SK-N-SH (cell line): ENCODE data around the gene TAX1BP1. TPM values are rescaled to one million over a fixed set of nuclear protein-coding genes. Genes with fewer than 3 reads are reported as not detected.

ENCODE experiments used
- CTCF ChIA-PET: fragments of 300-600, 350-600 bp; formaldehyde crosslinking; extraction: SDS; loops from one replicate; lab custom pipeline; 2021; lab: Yijun Ruan, JAX
- POLR2A ChIA-PET: fragments of 350-600 bp; sonication (Branson Sonifier 250); formaldehyde crosslinking; extraction: SDS; loops from one replicate; lab custom pipeline; 2020; ENCODE audit warnings: antibody characterized with exemption, inconsistent platforms; lab: Yijun Ruan, JAX
- DNase-seq: peaks from one replicate; pipeline ENCODE4 v3.0.0; 2012
- H2AFZ ChIP-seq: fragments of 200-600 bp; sonication (generic); 2 replicates; pipeline ENCODE4 v1.8.1; 2016; ENCODE audit warnings: antibody characterized with exemption, mild to moderate bottlenecking, low read depth
- H3F3A ChIP-seq: fragments of 200-600 bp; sonication (generic); replicated peaks from 2 replicates; pipeline ENCODE3; 2016; ENCODE audit warnings: antibody characterized with exemption, mild to moderate bottlenecking; ENCODE audit not compliant: insufficient read depth
- H3K27ac ChIP-seq, 2 experiments: fragments of 200-500 bp in 1 of 2; fragments of 200-600 bp in 1 of 2; sonication (Bioruptor generic) in 1 of 2; sonication (generic), shearing (Covaris generic) in 1 of 2; 2 replicates each; pipeline versions ENCODE4 v1.5.1 to v1.6.1; 2014 to 2016; ENCODE audit warnings: low read depth in 2 of 2, inconsistent platforms in 1 of 2, low read length in 1 of 2, mild to moderate bottlenecking in 1 of 2, mixed read lengths in 1 of 2
- H3K27me3 ChIP-seq: fragments of 200-600 bp; sonication (generic), shearing (Covaris generic); 2 replicates; pipeline ENCODE4 v1.6.1; 2016; ENCODE audit warnings: mixed run types; ENCODE audit not compliant: insufficient read depth
- H3K36me3 ChIP-seq, 2 experiments: fragments of 200-500 bp in 1 of 2; fragments of 200-600 bp in 1 of 2; sonication (Bioruptor generic) in 1 of 2; sonication (generic) in 1 of 2; replicated peaks in 1 of 2; 2 replicates each; pipeline versions ENCODE3 to v1.5.1; 2014 to 2016; ENCODE audit warnings: low read length in 1 of 2, mild to moderate bottlenecking in 1 of 2; ENCODE audit not compliant: insufficient read depth in 2 of 2, control insufficient read depth in 1 of 2
- H3K4me1 ChIP-seq, 2 experiments: fragments of 200-500 bp in 1 of 2; fragments of 200-600 bp in 1 of 2; sonication (Bioruptor generic) in 1 of 2; sonication (generic), shearing (Covaris generic) in 1 of 2; 2 replicates each; pipeline versions ENCODE4 v1.5.1 to v1.6.1; 2014 to 2016; ENCODE audit warnings: low read depth in 1 of 2, low read length in 1 of 2, mixed run types in 1 of 2; ENCODE audit not compliant: insufficient read depth in 2 of 2, control insufficient read depth in 1 of 2
- H3K4me2 ChIP-seq: fragments of 200-600 bp; sonication (generic), shearing (Covaris generic); 2 replicates; pipeline ENCODE4 v1.6.1; 2017; ENCODE audit warnings: mixed run types
- H3K4me3 ChIP-seq, 2 experiments: fragments of 200-500 bp in 1 of 2; fragments of 200-600 bp in 1 of 2; sonication (Bioruptor generic) in 1 of 2; sonication (generic), shearing (Covaris generic) in 1 of 2; 2 replicates each; pipeline versions ENCODE4 v1.5.1 to v1.8.1; 2014 to 2016; ENCODE audit warnings: low read depth in 2 of 2, inconsistent platforms in 1 of 2, low read length in 1 of 2, mild to moderate bottlenecking in 1 of 2, mixed read lengths in 1 of 2, moderate library complexity in 1 of 2
- H3K79me2 ChIP-seq: fragments of 200-600 bp; sonication (generic); 2 replicates; pipeline ENCODE4 v1.8.1; 2017; ENCODE audit warnings: mild to moderate bottlenecking; ENCODE audit not compliant: insufficient read depth
- H3K9ac ChIP-seq: fragments of 200-600 bp; sonication (generic); 2 replicates; pipeline ENCODE4 v1.6.1; 2017; ENCODE audit warnings: mixed run types
- H3K9me2 ChIP-seq: fragments of 200-600 bp; sonication (generic); 2 replicates; pipeline ENCODE4 v1.6.1; 2017; ENCODE audit warnings: mixed run types
- H3K9me3 ChIP-seq: fragments of 200-600 bp; sonication (generic); 2 replicates; pipeline ENCODE4 v1.6.1; 2017; ENCODE audit warnings: mixed run types, mild to moderate bottlenecking, moderate library complexity
- H4K20me1 ChIP-seq: fragments of 200-600 bp; sonication (generic); 2 replicates; pipeline ENCODE4 v1.6.1; 2017; ENCODE audit warnings: mild to moderate bottlenecking, mixed run types; ENCODE audit not compliant: insufficient read depth
- ELF1 ChIP-seq: IDR thresholded peaks from 2 replicates; pipeline ENCODE4 v1.4.0; 2012
- EP300 ChIP-seq, 2 experiments: IDR thresholded peaks; 2 replicates each; pipeline versions ENCODE4 v1.4.0 to v1.6.1; 2012; ENCODE audit warnings: borderline replicate concordance in 1 of 2, low read depth in 1 of 2, low read length in 1 of 2
- EZH2phosphoT487 ChIP-seq: fragments of 200-600 bp; sonication (generic); IDR thresholded peaks from 2 replicates; pipeline ENCODE4 v1.6.1; 2017; ENCODE audit warnings: low read depth, mixed run types, mild to moderate bottlenecking, antibody characterized with exemption, moderate library complexity, borderline replicate concordance
- FOSL2 ChIP-seq: IDR thresholded peaks from 2 replicates; pipeline ENCODE4 v1.4.0; 2012; ENCODE audit warnings: low read depth, mild to moderate bottlenecking, moderate library complexity, borderline replicate concordance
- FOXJ3 ChIP-seq: sonication (generic); formaldehyde crosslinking; IDR thresholded peaks from 2 replicates; pipeline ENCODE4 v1.5.1; 2020; ENCODE audit warnings: mild to moderate bottlenecking, missing genetic modification reagents
- GABPA ChIP-seq: IDR thresholded peaks from 2 replicates; pipeline ENCODE4 v1.4.0; 2012; ENCODE audit warnings: low read depth, mild to moderate bottlenecking
- IRF3 ChIP-seq: fragments of 150-350 bp; IDR thresholded peaks from 2 replicates; pipeline ENCODE4 v1.6.1; 2016; ENCODE audit warnings: mild to moderate bottlenecking, low read depth, low read length
- MEF2A ChIP-seq: IDR thresholded peaks from 2 replicates; pipeline ENCODE4 v1.4.0; 2012; ENCODE audit warnings: low read depth, borderline replicate concordance
- MXI1 ChIP-seq: IDR thresholded peaks from 2 replicates; pipeline ENCODE4 v1.6.1; 2012; ENCODE audit warnings: mild to moderate bottlenecking, low read depth, low read length, improper control_type of control experiment
- NFIC ChIP-seq: IDR thresholded peaks from 2 replicates; pipeline ENCODE4 v1.4.0; 2012; ENCODE audit warnings: borderline replicate concordance
- NRF1 ChIP-seq: IDR thresholded peaks from 2 replicates; pipeline ENCODE4 v1.6.1; 2012; ENCODE audit warnings: low read depth, mild to moderate bottlenecking, low read length
- POLR2AphosphoS5 ChIP-seq: IDR thresholded peaks from 2 replicates; pipeline ENCODE4 v1.6.1; 2012; ENCODE audit warnings: low read depth, low read length
- RAD21 ChIP-seq: IDR thresholded peaks from 2 replicates; pipeline ENCODE4 v1.6.1; 2012; ENCODE audit warnings: mild to moderate bottlenecking, low read length
- RCOR1 ChIP-seq: fragments of 150-350 bp; IDR thresholded peaks from 2 replicates; pipeline ENCODE4 v1.6.1; 2017; ENCODE audit warnings: antibody characterized with exemption, low read length
- RFX5 ChIP-seq: IDR thresholded peaks from 2 replicates; pipeline ENCODE4 v1.6.1; 2012; ENCODE audit warnings: mild to moderate bottlenecking, improper control_type of control experiment, low read length
- TAF1 ChIP-seq: IDR thresholded peaks from 2 replicates; pipeline ENCODE4 v1.6.1; 2012; ENCODE audit warnings: low read depth, mild to moderate bottlenecking, low read length, moderate library complexity, borderline replicate concordance
- TCF12 ChIP-seq: IDR thresholded peaks from 2 replicates; pipeline ENCODE4 v1.4.0; 2012
- YY1 ChIP-seq: IDR thresholded peaks from 2 replicates; pipeline ENCODE4 v1.4.0; 2012; ENCODE audit warnings: low read depth, mild to moderate bottlenecking
- WGBS: methylation state at CpG from one replicate; pipeline ENCODE4 v1.1.6; 2017; ENCODE audit warnings: low lambda C conversion rate; 5-methylcytosine and 5-hydroxymethylcytosine counted together
- polyA plus RNA-seq, 3 experiments: library from polyadenylated mRNA; depleted of rRNA; stranded (reverse); fragments of >200 nt; gene quantifications; 2 replicates each; pipeline ENCODE4 v1.2.3, GENCODE V29; 2012
- TF ChIP-seq, protein P1 (sequence below): IDR thresholded peaks from 2 replicates; pipeline ENCODE4; 2012
- TF ChIP-seq, protein P2 (sequence below): IDR thresholded peaks from 2 replicates; pipeline ENCODE4 v1.4.0; 2012; ENCODE audit warnings: low read depth, borderline replicate concordance
- TF ChIP-seq, protein P3 (sequence below): fragments of 200-600 bp; sonication (generic); IDR thresholded peaks from 2 replicates; pipeline ENCODE4 v1.6.1; 2017; ENCODE audit warnings: antibody characterized with exemption, mild to moderate bottlenecking, moderate library complexity

TAX1BP1 gene
- polyA plus RNA-seq, 1 of the 3 experiments (the other 2 are of a cell fraction): 70.3 TPM

DNA sequence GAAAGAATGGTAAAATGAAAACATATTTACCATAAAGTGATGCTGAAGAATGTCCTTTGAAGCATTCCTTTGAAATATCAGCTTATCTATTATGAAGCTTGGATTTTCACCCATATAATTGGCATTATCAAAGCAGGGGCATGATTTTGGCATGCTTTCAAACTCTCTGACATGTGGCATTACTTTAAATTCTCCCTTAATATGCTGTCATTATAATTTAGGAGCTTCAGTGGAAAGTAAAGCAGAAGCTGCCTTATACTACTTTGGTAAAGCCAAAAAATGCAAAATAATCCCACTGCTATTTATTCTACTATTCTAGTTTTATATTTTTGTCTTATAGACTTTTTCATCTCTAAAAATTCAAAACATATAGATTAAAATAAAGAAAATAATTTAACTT lies 49.3 kb upstream of the TAX1BP1 start:
- no peak overlapping the region for H2AFZ ChIP-seq
- DNase-seq: peak; percentile 24
- H3K79me2 ChIP-seq: no peaks in the 10 kb centered on the region
- ChIA-PET CTCF (interaction anchor here (1.0 to 1.7 kb wide), 2 partner anchors 11 to 230 kb away, joined by 4 to 9 read pairs; no protein-coding TSS in a partner anchor), POLR2A (no interaction called here)
- no peaks in the 10 kb centered on the region for H3K9me2 ChIP-seq
- peak overlapping the region in 1 of 2 experiments; percentile 50; a peak in 1 of 4 replicates for H3K27ac ChIP-seq
- peaks cover 16% of the 10 kb centered on the region; the same call in 1 of the 2 replicates for H3K9me3 ChIP-seq
- no peak overlapping the region for H3K9ac ChIP-seq
- no peaks in the 10 kb centered on the region for H3K27me3 ChIP-seq
- H3K36me3 ChIP-seq: no peaks in the 10 kb centered on the region
- H3K4me1 ChIP-seq: peaks cover 0 to 9% of the 10 kb centered on the region in 2 experiments; a peak in 2 of 4 replicates
- no peaks in the 10 kb centered on the region for H4K20me1 ChIP-seq
- TF ChIP-seq NFIC (peak; percentile 37; the same call in 1 of the 2 replicates), ELF1 (no peak), EP300 (IDR thresholded peaks at IDR 0.05; ENCODE audit: borderline replicate concordance in 1 of 2, low read depth in 1 of 2, low read length in 1 of 2) (peak in 1 of 2 experiments; percentile 29; a peak in 2 of 4 replicates), TCF12 (peak; percentile 85), MEF2A (no peak), RCOR1 (peak; percentile 27; the same call in 1 of the 2 replicates)
- TF ChIP-seq, protein P1, sequence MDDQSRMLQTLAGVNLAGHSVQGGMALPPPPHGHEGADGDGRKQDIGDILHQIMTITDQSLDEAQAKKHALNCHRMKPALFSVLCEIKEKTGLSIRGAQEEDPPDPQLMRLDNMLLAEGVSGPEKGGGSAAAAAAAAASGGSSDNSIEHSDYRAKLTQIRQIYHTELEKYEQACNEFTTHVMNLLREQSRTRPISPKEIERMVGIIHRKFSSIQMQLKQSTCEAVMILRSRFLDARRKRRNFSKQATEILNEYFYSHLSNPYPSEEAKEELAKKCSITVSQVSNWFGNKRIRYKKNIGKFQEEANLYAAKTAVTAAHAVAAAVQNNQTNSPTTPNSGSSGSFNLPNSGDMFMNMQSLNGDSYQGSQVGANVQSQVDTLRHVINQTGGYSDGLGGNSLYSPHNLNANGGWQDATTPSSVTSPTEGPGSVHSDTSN: peak; percentile 68
- no peak overlapping the region for H3K4me2 ChIP-seq
- no peaks in the 10 kb centered on the region for H3F3A ChIP-seq
- H3K4me3 ChIP-seq: no peak overlapping the region

- H3K36me3 ChIP-seq: no peaks in the 10 kb centered on the region
- no peak overlapping the region for H3K4me2 ChIP-seq
- H3F3A ChIP-seq: no peaks in the 10 kb centered on the region
- CTCF ChIA-PET: interaction anchor here (0.9 to 1.5 kb wide), 5 partner anchors 11 to 327 kb away, joined by 3 to 4 read pairs (median 3); partner anchors contain the start of gene HIBADH
- POLR2A ChIA-PET: no interaction called here
- DNase-seq: no peak
- H3K4me3 ChIP-seq: no peak overlapping the region
- peaks cover 0 to 9% of the 10 kb centered on the region in 2 experiments; a peak in 2 of 4 replicates for H3K4me1 ChIP-seq
- TF ChIP-seq YY1 (no peak), TCF12 (no peak), RFX5 (no peak), MEF2A (no peak), FOSL2 (no peak), FOXJ3 (CRISPR knock-in tag) (no peak), TAF1 (no peak), MXI1 (no peak), GABPA (no peak), RAD21 (no peak), IRF3 (no peak), EZH2phosphoT487 (no peak), NRF1 (no peak), POLR2AphosphoS5 (no peak), ELF1 (no peak)
- TF ChIP-seq, protein P2, sequence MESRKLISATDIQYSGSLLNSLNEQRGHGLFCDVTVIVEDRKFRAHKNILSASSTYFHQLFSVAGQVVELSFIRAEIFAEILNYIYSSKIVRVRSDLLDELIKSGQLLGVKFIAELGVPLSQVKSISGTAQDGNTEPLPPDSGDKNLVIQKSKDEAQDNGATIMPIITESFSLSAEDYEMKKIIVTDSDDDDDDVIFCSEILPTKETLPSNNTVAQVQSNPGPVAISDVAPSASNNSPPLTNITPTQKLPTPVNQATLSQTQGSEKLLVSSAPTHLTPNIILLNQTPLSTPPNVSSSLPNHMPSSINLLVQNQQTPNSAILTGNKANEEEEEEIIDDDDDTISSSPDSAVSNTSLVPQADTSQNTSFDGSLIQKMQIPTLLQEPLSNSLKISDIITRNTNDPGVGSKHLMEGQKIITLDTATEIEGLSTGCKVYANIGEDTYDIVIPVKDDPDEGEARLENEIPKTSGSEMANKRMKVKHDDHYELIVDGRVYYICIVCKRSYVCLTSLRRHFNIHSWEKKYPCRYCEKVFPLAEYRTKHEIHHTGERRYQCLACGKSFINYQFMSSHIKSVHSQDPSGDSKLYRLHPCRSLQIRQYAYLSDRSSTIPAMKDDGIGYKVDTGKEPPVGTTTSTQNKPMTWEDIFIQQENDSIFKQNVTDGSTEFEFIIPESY: no peak
- TF ChIP-seq, protein P3, sequence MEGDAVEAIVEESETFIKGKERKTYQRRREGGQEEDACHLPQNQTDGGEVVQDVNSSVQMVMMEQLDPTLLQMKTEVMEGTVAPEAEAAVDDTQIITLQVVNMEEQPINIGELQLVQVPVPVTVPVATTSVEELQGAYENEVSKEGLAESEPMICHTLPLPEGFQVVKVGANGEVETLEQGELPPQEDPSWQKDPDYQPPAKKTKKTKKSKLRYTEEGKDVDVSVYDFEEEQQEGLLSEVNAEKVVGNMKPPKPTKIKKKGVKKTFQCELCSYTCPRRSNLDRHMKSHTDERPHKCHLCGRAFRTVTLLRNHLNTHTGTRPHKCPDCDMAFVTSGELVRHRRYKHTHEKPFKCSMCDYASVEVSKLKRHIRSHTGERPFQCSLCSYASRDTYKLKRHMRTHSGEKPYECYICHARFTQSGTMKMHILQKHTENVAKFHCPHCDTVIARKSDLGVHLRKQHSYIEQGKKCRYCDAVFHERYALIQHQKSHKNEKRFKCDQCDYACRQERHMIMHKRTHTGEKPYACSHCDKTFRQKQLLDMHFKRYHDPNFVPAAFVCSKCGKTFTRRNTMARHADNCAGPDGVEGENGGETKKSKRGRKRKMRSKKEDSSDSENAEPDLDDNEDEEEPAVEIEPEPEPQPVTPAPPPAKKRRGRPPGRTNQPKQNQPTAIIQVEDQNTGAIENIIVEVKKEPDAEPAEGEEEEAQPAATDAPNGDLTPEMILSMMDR: no peak
- H3K9me3 ChIP-seq: no peaks in the 10 kb centered on the region
- H3K9ac ChIP-seq: no peak overlapping the region
- H3K79me2 ChIP-seq: no peaks in the 10 kb centered on the region
- no peaks in the 10 kb centered on the region for H3K27me3 ChIP-seq
- no peak overlapping the region for H3K27ac ChIP-seq
- H4K20me1 ChIP-seq: no peaks in the 10 kb centered on the region
- H2AFZ ChIP-seq: peak overlapping the region; percentile 50; the same call in 1 of the 2 replicates
- 79% methylated on average over 3 of the region's 3 CpGs for WGBS
- H3K9me2 ChIP-seq: no peaks in the 10 kb centered on the region
Measured at GRCh38 chr7:27693794-27694193, 46.2 kb upstream of the TAX1BP1 start.
